Measurements from ENCODE around the gene UNC119B. TPM values are rescaled to one million over a fixed set of nuclear protein-coding genes. Genes with fewer than 3 reads are reported as not detected.
A peak's percentile ranks its signal among the peaks of the same experiment; 100 is the strongest.

Gene UNC119B
- total RNA-seq, 6 donors from 2014 or later, result 18.8 to 28.7 (median 22.8) TPM

- no peak for DNase-seq
- H3K4me1 ChIP-seq, result peaks cover 31 to 72% (median 50%) of the 10 kb centered on the region in 4 donors
These were observed 17.7 kb upstream of the UNC119B start for GRCh38 chr12:120692524-120693033.

GRCh38 chr12:120693848-120694247 is 16.4 kb upstream of the UNC119B start:
- Histone ChIP-seq H3K4me1 (peaks cover 29 to 72% (median 47%) of the 10 kb centered on the region in 4 donors), H3K27ac (no peak overlapping the region)
- DNase-seq, result no peak

More at GRCh38 chr12:120692524-120693033, 17.7 kb upstream of the UNC119B start:
- H3K27ac ChIP-seq, result peak overlapping the region in 2 of 4 donors; percentile 4 to 31
- no peak for TF ChIP-seq EP300 (IDR thresholded peaks at IDR 0.05)
- TF ChIP-seq POLR2A (IDR thresholded peaks at IDR 0.05), result no peak
- TF ChIP-seq POLR2AphosphoS5 (IDR thresholded peaks at IDR 0.05), result no peak
- TF ChIP-seq, protein P1, sequence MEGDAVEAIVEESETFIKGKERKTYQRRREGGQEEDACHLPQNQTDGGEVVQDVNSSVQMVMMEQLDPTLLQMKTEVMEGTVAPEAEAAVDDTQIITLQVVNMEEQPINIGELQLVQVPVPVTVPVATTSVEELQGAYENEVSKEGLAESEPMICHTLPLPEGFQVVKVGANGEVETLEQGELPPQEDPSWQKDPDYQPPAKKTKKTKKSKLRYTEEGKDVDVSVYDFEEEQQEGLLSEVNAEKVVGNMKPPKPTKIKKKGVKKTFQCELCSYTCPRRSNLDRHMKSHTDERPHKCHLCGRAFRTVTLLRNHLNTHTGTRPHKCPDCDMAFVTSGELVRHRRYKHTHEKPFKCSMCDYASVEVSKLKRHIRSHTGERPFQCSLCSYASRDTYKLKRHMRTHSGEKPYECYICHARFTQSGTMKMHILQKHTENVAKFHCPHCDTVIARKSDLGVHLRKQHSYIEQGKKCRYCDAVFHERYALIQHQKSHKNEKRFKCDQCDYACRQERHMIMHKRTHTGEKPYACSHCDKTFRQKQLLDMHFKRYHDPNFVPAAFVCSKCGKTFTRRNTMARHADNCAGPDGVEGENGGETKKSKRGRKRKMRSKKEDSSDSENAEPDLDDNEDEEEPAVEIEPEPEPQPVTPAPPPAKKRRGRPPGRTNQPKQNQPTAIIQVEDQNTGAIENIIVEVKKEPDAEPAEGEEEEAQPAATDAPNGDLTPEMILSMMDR (IDR thresholded peaks at IDR 0.05), result no peak
- peaks cover 5 to 39% (median 34%) of the 10 kb centered on the region in 4 donors for H3K36me3 ChIP-seq
- H3K4me3 ChIP-seq, result no peak overlapping the region
- H3K27me3 ChIP-seq, result no peaks in the 10 kb centered on the region
- no peaks in the 10 kb centered on the region for H3K9me3 ChIP-seq
- ATAC-seq (ENCODE audit: low FRiP score in 2 of 2), result no peak
- 61 to 65% methylated on average over 11 of the region's 11 CpGs for WGBS, 2 donors

DNA sequence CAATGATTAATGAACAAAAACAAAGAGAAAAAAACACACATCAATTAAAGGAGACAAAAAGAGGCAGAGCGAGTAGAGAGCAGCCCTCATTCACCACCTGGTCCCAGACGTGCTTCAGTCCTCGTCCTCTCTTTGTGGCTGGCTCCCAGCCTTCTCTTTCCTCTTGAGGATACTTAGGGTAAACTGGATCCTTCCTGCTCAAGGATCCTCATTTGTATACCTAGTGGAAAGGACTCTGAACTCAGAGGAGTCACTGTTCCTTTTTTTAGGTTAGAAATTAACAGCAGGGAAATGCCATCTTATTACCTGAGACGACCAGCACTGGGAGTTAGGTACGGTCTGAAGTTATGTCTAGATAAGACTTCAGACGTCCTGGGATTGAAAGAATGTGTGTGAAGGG is 13.6 kb upstream of the UNC119B start:
- ATAC-seq (ENCODE audit: low FRiP score in 2 of 2) (peak in 1 of 2 donors; percentile 70), DNase-seq (peak in 1 of 2 donors; percentile 53)
- Histone ChIP-seq H3K27ac (peak overlapping the region in 1 of 4 donors; percentile 32), H3K36me3 (peaks cover 5 to 80% (median 55%) of the 10 kb centered on the region in 4 donors), H3K27me3 (no peaks in the 10 kb centered on the region), H3K4me1 (peaks cover 18 to 58% (median 25%) of the 10 kb centered on the region in 4 donors), H3K4me3 (no peak overlapping the region), H3K9me3 (no peaks in the 10 kb centered on the region)
- WGBS, 2 donors, result 56 to 72% methylated on average over 6 of the region's 6 CpGs
- TF ChIP-seq EP300 (IDR thresholded peaks at IDR 0.05), result no peak
- TF ChIP-seq POLR2A (IDR thresholded peaks at IDR 0.05), result no peak
- TF ChIP-seq, protein P1 (IDR thresholded peaks at IDR 0.05), result no peak
- TF ChIP-seq POLR2AphosphoS5 (IDR thresholded peaks at IDR 0.05), result no peak

More at GRCh38 chr12:120693848-120694247, 16.4 kb upstream of the UNC119B start:
- Histone ChIP-seq H3K27me3 (no peaks in the 10 kb centered on the region), H3K36me3 (peaks cover 5 to 52% (median 37%) of the 10 kb centered on the region in 4 donors), H3K4me3 (no peak overlapping the region), H3K9me3 (no peaks in the 10 kb centered on the region)
- TF ChIP-seq, protein P1 (IDR thresholded peaks at IDR 0.05), result no peak
- no peak for TF ChIP-seq EP300 (IDR thresholded peaks at IDR 0.05)
- no peak for TF ChIP-seq POLR2AphosphoS5 (IDR thresholded peaks at IDR 0.05)
- no peak for TF ChIP-seq POLR2A (IDR thresholded peaks at IDR 0.05)
- WGBS, 2 donors, result 93 to 96% methylated on average over 4 of the region's 4 CpGs
- ATAC-seq (ENCODE audit: low FRiP score in 2 of 2), result no peak

GRCh38 chr12:120697344-120697743 is 12.9 kb upstream of the UNC119B start:
- Histone ChIP-seq H3K27me3 (no peaks in the 10 kb centered on the region), H3K27ac (peak overlapping the region in 1 of 4 donors; percentile 32), H3K4me3 (no peak overlapping the region), H3K36me3 (peaks cover 5 to 83% (median 58%) of the 10 kb centered on the region in 4 donors), H3K9me3 (no peaks in the 10 kb centered on the region), H3K4me1 (peaks cover 10 to 51% (median 23%) of the 10 kb centered on the region in 4 donors)
- no peak for TF ChIP-seq POLR2AphosphoS5 (IDR thresholded peaks at IDR 0.05)
- TF ChIP-seq, protein P1 (IDR thresholded peaks at IDR 0.05), result no peak
- no peak for TF ChIP-seq EP300 (IDR thresholded peaks at IDR 0.05)
- no peak for TF ChIP-seq POLR2A (IDR thresholded peaks at IDR 0.05)
- DNase-seq (no peak), ATAC-seq (ENCODE audit: low FRiP score in 2 of 2) (no peak)
- WGBS, 2 donors, result 69 to 86% methylated on average over 1 of the region's 1 CpG

Measured in upper lobe of left lung (tissue), 6 donors.